Suprapubic skin (tissue), 4 donors: ENCODE measurements around the gene KCNK3.

Experiments used
- EP300 ChIP-seq: sonication (generic); formaldehyde crosslinking; IDR thresholded peaks from one replicate; pipeline ENCODE4 v1.6.1; 2017; ENCODE audit warnings: antibody characterized with exemption
- POLR2A ChIP-seq, 2 donors: fragments of 450-650 bp; IDR thresholded peaks; one replicate each; pipeline ENCODE4 v1.6.1; 2017; ENCODE audit warnings: antibody characterized with exemption in 2 of 2, mild to moderate bottlenecking in 2 of 2, moderate library complexity in 2 of 2
- POLR2AphosphoS5 ChIP-seq, 3 donors: sonication (generic); formaldehyde crosslinking; IDR thresholded peaks; one replicate each; pipeline ENCODE4 v1.6.1; 2017; ENCODE audit warnings: antibody characterized with exemption in 3 of 3
- TF ChIP-seq, protein P1 (sequence below), 2 donors: fragments of 200-600 bp in 1 of 2; fragments of 450-650 bp in 1 of 2; sonication (generic) in 1 of 2; IDR thresholded peaks; one replicate each; pipeline ENCODE4 v1.5.1; 2016 to 2019; ENCODE audit warnings: antibody characterized with exemption in 2 of 2, mild to moderate bottlenecking in 1 of 2, moderate library complexity in 1 of 2

DNA sequence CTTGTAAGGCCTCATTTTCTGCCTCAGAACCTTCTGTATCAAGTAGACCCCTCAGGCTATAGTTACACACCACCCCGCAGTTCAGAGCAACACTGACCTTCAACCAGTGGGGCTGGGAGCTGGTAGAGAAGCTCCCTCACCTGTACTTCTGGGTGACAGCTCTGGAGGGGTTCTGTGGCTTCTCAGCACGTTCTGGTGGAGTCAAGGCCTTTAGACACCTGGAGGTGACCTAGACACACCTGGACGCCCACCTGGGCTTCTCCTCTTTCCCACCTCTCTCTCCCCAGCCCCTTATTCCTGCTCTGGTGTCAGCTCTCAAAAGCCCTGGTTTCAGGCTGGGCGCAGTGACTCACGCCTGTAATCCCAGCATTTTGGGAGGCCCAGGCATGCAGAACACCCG is 44.0 kb upstream of the KCNK3 start:
- TF ChIP-seq POLR2AphosphoS5 (IDR thresholded peaks at IDR 0.05) = no peak
- TF ChIP-seq POLR2A (IDR thresholded peaks at IDR 0.05) = no peak
- TF ChIP-seq, protein P1, sequence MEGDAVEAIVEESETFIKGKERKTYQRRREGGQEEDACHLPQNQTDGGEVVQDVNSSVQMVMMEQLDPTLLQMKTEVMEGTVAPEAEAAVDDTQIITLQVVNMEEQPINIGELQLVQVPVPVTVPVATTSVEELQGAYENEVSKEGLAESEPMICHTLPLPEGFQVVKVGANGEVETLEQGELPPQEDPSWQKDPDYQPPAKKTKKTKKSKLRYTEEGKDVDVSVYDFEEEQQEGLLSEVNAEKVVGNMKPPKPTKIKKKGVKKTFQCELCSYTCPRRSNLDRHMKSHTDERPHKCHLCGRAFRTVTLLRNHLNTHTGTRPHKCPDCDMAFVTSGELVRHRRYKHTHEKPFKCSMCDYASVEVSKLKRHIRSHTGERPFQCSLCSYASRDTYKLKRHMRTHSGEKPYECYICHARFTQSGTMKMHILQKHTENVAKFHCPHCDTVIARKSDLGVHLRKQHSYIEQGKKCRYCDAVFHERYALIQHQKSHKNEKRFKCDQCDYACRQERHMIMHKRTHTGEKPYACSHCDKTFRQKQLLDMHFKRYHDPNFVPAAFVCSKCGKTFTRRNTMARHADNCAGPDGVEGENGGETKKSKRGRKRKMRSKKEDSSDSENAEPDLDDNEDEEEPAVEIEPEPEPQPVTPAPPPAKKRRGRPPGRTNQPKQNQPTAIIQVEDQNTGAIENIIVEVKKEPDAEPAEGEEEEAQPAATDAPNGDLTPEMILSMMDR (IDR thresholded peaks at IDR 0.05) = no peak
- TF ChIP-seq EP300 = no peak
